ENCODE results near the gene APBB3. TPM values are rescaled to one million over a fixed set of nuclear protein-coding genes. Genes with fewer than 3 reads are reported as not detected.

APBB3 gene
- polyA plus RNA-seq, 3 donors = 4.9 to 211 (median 7.4) TPM

DNA sequence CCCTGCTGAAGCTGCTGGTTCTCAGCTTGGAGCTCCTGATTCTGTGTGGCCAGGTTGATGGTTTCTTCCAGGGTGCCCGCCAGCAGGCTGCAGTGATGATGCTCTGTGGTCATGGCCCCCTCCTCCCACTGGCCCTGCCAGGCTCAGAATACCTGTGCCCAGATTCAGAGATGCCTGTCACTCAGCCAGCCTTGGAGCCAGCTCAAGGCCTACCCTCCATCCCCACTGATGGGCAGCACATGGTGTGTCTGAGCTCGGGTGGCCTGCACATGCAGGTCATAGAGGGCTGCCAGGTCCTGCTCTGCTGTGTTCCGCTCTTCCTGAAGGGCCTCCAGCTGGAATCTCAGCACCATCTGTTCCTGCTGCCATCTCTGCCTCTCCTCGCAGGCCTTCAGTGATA lies 5.7 kb upstream of the APBB3 start:
- H3K4me1 Mint-ChIP-seq = peaks cover 55% of the 10 kb centered on the region
- Histone ChIP-seq H3K4me3 (replicated peaks in 1 of 3; ENCODE audit: low read depth in 2 of 3, low read length in 3 of 3) (peak overlapping the region in 1 of 3 experiments; percentile 41), H3K4me2 (replicated peaks; ENCODE audit: extremely low read depth, low read length, poor library complexity, severe bottlenecking) (peak overlapping the region; percentile 49), H3K4me1 (ENCODE audit: control insufficient read depth in 1 of 2, insufficient read depth in 2 of 2, low read length in 2 of 2) (peaks cover 33 to 64% of the 10 kb centered on the region in 2 donors), H4K20me1 (ENCODE audit: insufficient read depth, low read length) (no peaks in the 10 kb centered on the region), H3K36me3 (replicated peaks in 1 of 2; ENCODE audit: control insufficient read depth in 1 of 2, insufficient read depth in 2 of 2, low read length in 2 of 2) (peaks cover 22 to 57% of the 10 kb centered on the region in 2 donors), H3K9ac (ENCODE audit: insufficient read depth, low read length, poor library complexity, severe bottlenecking) (no peak overlapping the region), H3K9me3 (replicated peaks in 1 of 2; ENCODE audit: control insufficient read depth in 1 of 2, insufficient read depth in 1 of 2, low read length in 2 of 2) (no peaks in the 10 kb centered on the region), H3K27me3 (ENCODE audit: control insufficient read depth in 2 of 2, insufficient read depth in 2 of 2, low read length in 2 of 2) (no peaks in the 10 kb centered on the region), H3K79me2 (ENCODE audit: insufficient read depth, low read length) (peaks cover 28% of the 10 kb centered on the region), H3K27ac (ENCODE audit: low read depth in 1 of 2, low read length in 2 of 2) (peak overlapping the region; percentile 45 to 83), H2AFZ (ENCODE audit: insufficient read depth, low read depth, low read length, poor library complexity, severe bottlenecking) (no peak overlapping the region)
- WGBS (ENCODE audit: insufficient coverage) = 90% methylated on average over 4 of the region's 4 CpGs
- H3K9me3 Mint-ChIP-seq = peaks cover 0 to 2% (median 0%) of the 10 kb centered on the region in 7 donors
- no peak for DNase-seq
- no peak overlapping the region for H3K4me3 Mint-ChIP-seq
- H3K27me3 Mint-ChIP-seq (ENCODE audit: low read depth in 3 of 3) = peaks cover 2% of the 10 kb centered on the region in 3 donors
- peak overlapping the region; percentile 73 to 98 (median 97) for H3K27ac Mint-ChIP-seq
- H3K36me3 Mint-ChIP-seq = peaks cover 47 to 75% of the 10 kb centered on the region in 2 donors
- intact Hi-C loops (cut with micrococcal nuclease) = no loop called here
- no peak for TF ChIP-seq CTCF (IDR thresholded peaks at IDR 0.05)

DNA sequence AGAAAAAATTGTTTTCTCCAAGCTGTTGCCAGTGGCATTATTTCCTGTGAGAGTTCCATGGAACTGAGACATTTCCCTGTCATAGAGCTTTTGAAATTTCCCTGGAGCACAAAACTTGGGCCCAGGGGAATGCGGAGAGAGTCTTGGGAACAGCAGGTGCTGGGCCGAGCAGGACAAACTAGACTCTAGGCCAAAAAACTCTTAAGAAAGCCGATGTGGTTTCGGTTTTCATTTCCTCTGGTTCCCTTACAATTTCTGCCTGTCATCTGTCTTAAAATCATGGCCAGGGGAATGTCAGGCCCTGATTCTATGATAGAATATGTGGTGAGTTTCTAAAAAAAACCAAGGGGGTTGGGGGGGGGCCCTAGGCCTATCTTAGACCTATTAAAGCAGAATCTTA lies 4.8 kb upstream of the APBB3 start:
- H3K27ac ChIP-seq (ENCODE audit: low read depth in 1 of 2, low read length in 2 of 2) = peak overlapping the region; percentile 72 to 83
- no peaks in the 10 kb centered on the region for H4K20me1 ChIP-seq (ENCODE audit: insufficient read depth, low read length)
- intact Hi-C loops (cut with micrococcal nuclease) = loop anchor here in 1 of 2 donors (10.0 kb wide), 1 partner anchor 146 kb away; no protein-coding TSS in a partner anchor
- H3K4me1 ChIP-seq (ENCODE audit: control insufficient read depth in 1 of 2, insufficient read depth in 2 of 2, low read length in 2 of 2) = peaks cover 35 to 60% of the 10 kb centered on the region in 2 donors
- peak in 2 of 3 donors; percentile 66 to 70 for DNase-seq
- Mint-ChIP-seq H3K36me3 (peaks cover 41 to 66% of the 10 kb centered on the region in 2 donors), H3K27me3 (ENCODE audit: low read depth in 3 of 3) (peaks cover 0 to 2% (median 2%) of the 10 kb centered on the region in 3 donors), H3K27ac (peak overlapping the region; percentile 94 to 98 (median 98)), H3K4me1 (peaks cover 50% of the 10 kb centered on the region), H3K4me3 (peak overlapping the region; percentile 67 to 82), H3K9me3 (peaks cover 0 to 2% (median 0%) of the 10 kb centered on the region in 7 donors)
- no peak for TF ChIP-seq CTCF (IDR thresholded peaks at IDR 0.05)
- 8% methylated on average over 2 of the region's 4 CpGs for WGBS (ENCODE audit: insufficient coverage)
- peak overlapping the region; percentile 36 for H3K9ac ChIP-seq (ENCODE audit: insufficient read depth, low read length, poor library complexity, severe bottlenecking)
- no peaks in the 10 kb centered on the region for H3K27me3 ChIP-seq (ENCODE audit: control insufficient read depth in 2 of 2, insufficient read depth in 2 of 2, low read length in 2 of 2)
- H3K9me3 ChIP-seq (replicated peaks in 1 of 2; ENCODE audit: control insufficient read depth in 1 of 2, insufficient read depth in 1 of 2, low read length in 2 of 2) = no peaks in the 10 kb centered on the region
- peak overlapping the region; percentile 49 for H3K4me2 ChIP-seq (replicated peaks; ENCODE audit: extremely low read depth, low read length, poor library complexity, severe bottlenecking)
- peak overlapping the region in 1 of 3 experiments; percentile 41 for H3K4me3 ChIP-seq (replicated peaks in 1 of 3; ENCODE audit: low read depth in 2 of 3, low read length in 3 of 3)
- peaks cover 21 to 49% of the 10 kb centered on the region in 2 donors for H3K36me3 ChIP-seq (replicated peaks in 1 of 2; ENCODE audit: control insufficient read depth in 1 of 2, insufficient read depth in 2 of 2, low read length in 2 of 2)
- peaks cover 32% of the 10 kb centered on the region for H3K79me2 ChIP-seq (ENCODE audit: insufficient read depth, low read length)
- peak overlapping the region; percentile 30 for H2AFZ ChIP-seq (ENCODE audit: insufficient read depth, low read depth, low read length, poor library complexity, severe bottlenecking)
